Activated CD4-positive, alpha-beta memory T cell treated with anti-CD3 and anti-CD28 coated beads, Interleukin-2, amount 10 ng/mL, durations not matched to agents 7 days and 5 days (primary cell): ENCODE measurements around the gene SLC16A9. TPM values are rescaled to one million over a fixed set of nuclear protein-coding genes. Genes with fewer than 3 reads are reported as not detected.
A peak's percentile ranks its signal among the peaks of the same experiment; 100 is the strongest.
"Not testable (repeated sequence)": the region's sequence is repeated elsewhere in the genome, so short reads cannot be mapped to it uniquely, and the experiment has no call there.

Experiments used
- CTCF ChIA-PET: fragments of 350-600 bp; sonication (Branson Sonifier 250); formaldehyde crosslinking; loops from one replicate; lab custom pipeline; 2021; ENCODE audit warnings: antibody characterized with exemption, inconsistent platforms; lab: Charles Lee
- POLR2A ChIA-PET: fragments of 350-600 bp; sonication (Branson Sonifier 250); formaldehyde crosslinking; loops from one replicate; lab custom pipeline; 2021; ENCODE audit warnings: antibody characterized with exemption; lab: Charles Lee
- DNase-seq: peaks from one replicate; pipeline ENCODE4 v3.0.0-alpha.2; 2020
- H3K27ac Mint-ChIP-seq: one replicate; pipeline ENCODE4 v1.8.0; 2021; ENCODE audit warnings: mild to moderate bottlenecking, mixed read lengths
- H3K27me3 Mint-ChIP-seq: one replicate; pipeline ENCODE4 v1.8.0; 2021; ENCODE audit warnings: mixed read lengths
- H3K36me3 Mint-ChIP-seq: one replicate; pipeline ENCODE4 v1.8.0; 2021; ENCODE audit warnings: low read depth, mixed read lengths
- H3K4me1 Mint-ChIP-seq: one replicate; pipeline ENCODE4 v1.8.0; 2021; ENCODE audit warnings: mixed read lengths
- H3K4me3 Mint-ChIP-seq: one replicate; pipeline ENCODE4 v1.8.0; 2021; ENCODE audit warnings: mild to moderate bottlenecking, mixed read lengths
- H3K9me3 Mint-ChIP-seq: one replicate; pipeline ENCODE4 v1.8.0; 2021; ENCODE audit warnings: mixed read lengths
- total RNA-seq, 2 experiments: library from RNA; stranded (reverse); gene quantifications; one replicate each; pipeline ENCODE4 v1.2.3, GENCODE V29; 2021

The SLC16A9 gene, protein sequence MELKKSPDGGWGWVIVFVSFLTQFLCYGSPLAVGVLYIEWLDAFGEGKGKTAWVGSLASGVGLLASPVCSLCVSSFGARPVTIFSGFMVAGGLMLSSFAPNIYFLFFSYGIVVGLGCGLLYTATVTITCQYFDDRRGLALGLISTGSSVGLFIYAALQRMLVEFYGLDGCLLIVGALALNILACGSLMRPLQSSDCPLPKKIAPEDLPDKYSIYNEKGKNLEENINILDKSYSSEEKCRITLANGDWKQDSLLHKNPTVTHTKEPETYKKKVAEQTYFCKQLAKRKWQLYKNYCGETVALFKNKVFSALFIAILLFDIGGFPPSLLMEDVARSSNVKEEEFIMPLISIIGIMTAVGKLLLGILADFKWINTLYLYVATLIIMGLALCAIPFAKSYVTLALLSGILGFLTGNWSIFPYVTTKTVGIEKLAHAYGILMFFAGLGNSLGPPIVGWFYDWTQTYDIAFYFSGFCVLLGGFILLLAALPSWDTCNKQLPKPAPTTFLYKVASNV
- total RNA-seq: under 1 TPM; 0.48 to 0.58 TPM

GRCh38 chr10:59709395-59710125 is at the start of gene SLC16A9:
SLC16A9 (minus strand) TSS chr10:59709850; CDS start chr10:59684291, 25,559 bp downstream.
- POLR2A ChIA-PET: interaction anchor here (0.7 to 0.8 kb wide), 2 partner anchors 56 to 178 kb away, joined by 3 to 4 read pairs; no protein-coding TSS in a partner anchor
- H3K27ac Mint-ChIP-seq: no peak within 1 kb of the TSS
- H3K36me3 Mint-ChIP-seq: no peaks in the 10 kb centered on the region
- H3K27me3 Mint-ChIP-seq: peaks cover 68% of the 10 kb centered on the region
- DNase-seq: peak; percentile 58
- CTCF ChIA-PET: interaction anchor here (1.1 to 1.7 kb wide), 4 partner anchors 30 to 99 kb away, joined by 3 to 5 read pairs (median 4); no protein-coding TSS in a partner anchor
- peaks cover 7% of the 10 kb centered on the region for H3K4me1 Mint-ChIP-seq
- H3K4me3 Mint-ChIP-seq: peak within 1 kb of the TSS; percentile 64
- H3K9me3 Mint-ChIP-seq: no peaks in the 10 kb centered on the region

DNA sequence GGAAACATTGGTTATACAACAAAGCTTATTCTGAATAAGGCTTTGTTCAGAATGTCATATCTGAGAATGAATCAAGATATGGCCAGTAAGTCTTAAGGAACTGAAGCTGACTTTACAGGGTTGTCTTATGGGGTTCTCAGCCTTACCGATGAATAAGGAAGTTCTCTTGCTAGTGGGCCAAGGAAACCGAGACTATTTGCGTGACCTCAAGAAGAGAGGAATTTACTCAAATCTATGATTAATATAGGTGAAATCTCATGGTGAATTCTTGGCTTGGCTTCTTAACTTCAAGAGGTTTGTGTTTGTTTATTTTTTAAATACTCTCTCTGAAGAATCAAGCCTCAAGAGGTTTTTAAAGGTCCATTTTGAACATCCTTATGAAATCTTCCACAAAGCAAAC is 48.3 kb upstream of the SLC16A9 start:
- ChIA-PET POLR2A (no interaction called here), CTCF (no interaction called here)
- no peak for DNase-seq
- no peaks in the 10 kb centered on the region for H3K4me1 Mint-ChIP-seq
- H3K27ac Mint-ChIP-seq: no peak overlapping the region
- H3K9me3 Mint-ChIP-seq: no peaks in the 10 kb centered on the region
- H3K27me3 Mint-ChIP-seq: no peaks in the 10 kb centered on the region
- no peak overlapping the region for H3K4me3 Mint-ChIP-seq
- no peaks in the 10 kb centered on the region for H3K36me3 Mint-ChIP-seq

DNA sequence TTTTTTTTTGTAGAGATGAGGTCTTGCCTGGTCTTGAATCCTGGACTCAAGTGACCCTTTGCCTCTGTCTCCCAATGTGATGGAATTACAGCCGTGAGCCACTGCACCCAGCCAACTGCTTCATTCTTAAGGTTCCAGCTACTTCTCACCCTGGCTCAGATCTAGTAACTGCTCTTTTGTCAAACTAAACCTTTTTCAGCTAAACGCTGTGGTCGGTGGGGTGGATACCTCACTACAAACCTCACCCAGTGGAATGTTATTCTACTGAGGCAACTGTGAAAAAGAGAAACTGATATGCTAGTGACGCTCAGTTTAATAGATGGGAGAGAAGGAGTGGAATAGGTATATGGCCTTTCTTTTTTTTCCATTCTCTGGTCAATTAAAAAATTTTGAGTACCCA is 45.3 kb upstream of the SLC16A9 start:
- no peak overlapping the region for H3K4me3 Mint-ChIP-seq
- H3K27me3 Mint-ChIP-seq: peaks cover 10% of the 10 kb centered on the region
- H3K4me1 Mint-ChIP-seq: no peaks in the 10 kb centered on the region
- H3K36me3 Mint-ChIP-seq: no peaks in the 10 kb centered on the region
- DNase-seq: no peak
- CTCF ChIA-PET: no interaction called here
- no peak overlapping the region for H3K27ac Mint-ChIP-seq
- no peaks in the 10 kb centered on the region for H3K9me3 Mint-ChIP-seq
- POLR2A ChIA-PET: no interaction called here

DNA sequence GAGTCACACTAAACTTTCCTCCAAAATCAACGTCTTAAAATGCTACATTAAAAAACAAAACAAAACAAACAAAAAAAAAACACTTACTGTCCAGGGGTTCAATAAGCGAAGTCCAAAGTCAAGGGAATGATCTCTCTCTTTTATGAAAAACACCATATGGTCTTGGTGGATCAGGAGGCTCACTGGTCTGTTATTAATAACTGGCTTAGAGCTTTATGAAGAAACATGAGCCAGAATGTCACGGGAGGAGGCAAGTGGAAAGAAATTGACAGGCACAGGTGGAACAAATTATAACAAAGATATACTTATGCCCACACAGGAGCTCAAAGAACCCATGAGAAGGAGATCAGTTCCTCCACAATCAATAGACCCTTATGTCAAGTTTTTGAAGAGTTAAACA is 43.6 kb upstream of the SLC16A9 start, which contains the start of gene MRLN:
MRLN (minus strand) TSS at position 189 of the 400 bp plus-strand sequence.
- H3K27ac Mint-ChIP-seq: no peak within 1 kb of the TSS
- H3K4me3 Mint-ChIP-seq: no peak within 1 kb of the TSS
- CTCF ChIA-PET: no interaction called here
- POLR2A ChIA-PET: no interaction called here
- DNase-seq: no peak
- H3K27me3 Mint-ChIP-seq: peaks cover 10% of the 10 kb centered on the region
- no peaks in the 10 kb centered on the region for H3K36me3 Mint-ChIP-seq
- H3K4me1 Mint-ChIP-seq: no peaks in the 10 kb centered on the region
- H3K9me3 Mint-ChIP-seq: no peaks in the 10 kb centered on the region

DNA sequence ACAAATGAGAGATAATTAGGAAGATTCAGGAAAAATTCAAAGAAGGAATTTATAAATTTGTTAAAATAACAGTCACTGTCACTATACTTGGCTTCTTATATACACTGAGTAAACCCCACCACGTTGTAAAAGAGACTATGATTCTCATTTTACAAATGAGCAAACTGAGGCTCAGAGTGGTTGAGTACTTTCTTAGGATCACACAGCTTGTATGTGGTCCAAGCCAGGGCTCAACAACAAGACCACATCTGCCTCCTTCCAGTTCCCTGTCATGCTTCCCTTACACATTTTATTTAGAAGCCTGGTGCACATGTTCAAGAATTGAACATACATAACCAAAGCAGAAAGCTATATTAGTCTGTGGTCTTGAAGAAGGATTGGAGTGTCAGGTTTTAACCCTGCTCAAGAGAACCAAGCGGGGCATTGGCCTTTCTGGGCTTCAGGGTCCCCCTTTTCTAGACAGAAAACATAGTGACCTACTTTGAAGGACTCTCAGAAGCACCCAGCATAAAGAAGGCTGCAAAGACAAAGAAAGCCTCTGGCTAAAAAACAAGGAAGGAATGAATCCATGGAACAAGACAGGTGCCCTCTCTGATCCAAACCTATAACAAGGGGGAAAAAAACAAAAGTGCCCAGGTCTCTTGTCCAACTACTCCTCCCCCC is 42.8 kb upstream of the SLC16A9 start:
- Mint-ChIP-seq H3K27me3 (peaks cover 10% of the 10 kb centered on the region), H3K4me1 (no peaks in the 10 kb centered on the region), H3K36me3 (no peaks in the 10 kb centered on the region), H3K4me3 (no peak overlapping the region), H3K9me3 (no peaks in the 10 kb centered on the region), H3K27ac (no peak overlapping the region)
- no peak for DNase-seq
- ChIA-PET POLR2A (no interaction called here), CTCF (no interaction called here)

- DNase-seq: no peak
These were observed 40.7 kb upstream of the SLC16A9 start for GRCh38 chr10:59750155-59750945.

DNA sequence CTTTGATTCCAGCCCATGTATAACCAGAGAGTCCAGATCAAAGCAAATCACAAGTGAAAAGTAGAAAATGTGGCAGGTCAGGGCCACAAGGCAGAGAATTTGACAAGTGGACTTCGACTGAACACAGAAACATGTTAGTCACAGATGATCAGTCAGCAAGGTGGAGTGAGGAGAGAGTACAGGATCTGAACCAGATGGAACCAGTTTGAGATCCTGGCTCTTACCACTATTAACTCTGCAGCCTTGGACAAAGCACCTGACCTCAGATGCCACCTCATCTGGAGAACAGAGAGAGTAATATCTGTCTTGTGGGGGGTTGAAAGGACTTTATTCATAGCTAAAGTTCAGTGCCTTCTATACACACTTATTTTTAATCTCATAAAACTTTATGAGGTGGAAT is 39.2 kb upstream of the SLC16A9 start:
- H3K36me3 Mint-ChIP-seq: no peaks in the 10 kb centered on the region
- no peak for DNase-seq
- POLR2A ChIA-PET: no interaction called here
- CTCF ChIA-PET: no interaction called here
- H3K4me1 Mint-ChIP-seq: no peaks in the 10 kb centered on the region
- no peak overlapping the region for H3K27ac Mint-ChIP-seq
- H3K9me3 Mint-ChIP-seq: peaks cover 2% of the 10 kb centered on the region
- no peak overlapping the region for H3K4me3 Mint-ChIP-seq
- H3K27me3 Mint-ChIP-seq: peaks cover 12% of the 10 kb centered on the region

More at GRCh38 chr10:59750155-59750945, 40.7 kb upstream of the SLC16A9 start:
- ChIA-PET POLR2A (no interaction called here), CTCF (no interaction called here)
- no peaks in the 10 kb centered on the region for H3K9me3 Mint-ChIP-seq
- no peaks in the 10 kb centered on the region for H3K36me3 Mint-ChIP-seq
- H3K4me1 Mint-ChIP-seq: no peaks in the 10 kb centered on the region
- no peak overlapping the region for H3K27ac Mint-ChIP-seq
- no peak overlapping the region for H3K4me3 Mint-ChIP-seq
- peaks cover 12% of the 10 kb centered on the region for H3K27me3 Mint-ChIP-seq

- H3K4me3 Mint-ChIP-seq: no peak overlapping the region
- ChIA-PET POLR2A (no interaction called here), CTCF (no interaction called here)
- no peak for DNase-seq
- peaks cover 2% of the 10 kb centered on the region for H3K9me3 Mint-ChIP-seq
- no peak overlapping the region for H3K27ac Mint-ChIP-seq
- H3K27me3 Mint-ChIP-seq: peaks cover 2% of the 10 kb centered on the region
- no peaks in the 10 kb centered on the region for H3K36me3 Mint-ChIP-seq
- no peaks in the 10 kb centered on the region for H3K4me1 Mint-ChIP-seq
These were observed 35.6 kb upstream of the SLC16A9 start for GRCh38 chr10:59745163-59745650.

DNA sequence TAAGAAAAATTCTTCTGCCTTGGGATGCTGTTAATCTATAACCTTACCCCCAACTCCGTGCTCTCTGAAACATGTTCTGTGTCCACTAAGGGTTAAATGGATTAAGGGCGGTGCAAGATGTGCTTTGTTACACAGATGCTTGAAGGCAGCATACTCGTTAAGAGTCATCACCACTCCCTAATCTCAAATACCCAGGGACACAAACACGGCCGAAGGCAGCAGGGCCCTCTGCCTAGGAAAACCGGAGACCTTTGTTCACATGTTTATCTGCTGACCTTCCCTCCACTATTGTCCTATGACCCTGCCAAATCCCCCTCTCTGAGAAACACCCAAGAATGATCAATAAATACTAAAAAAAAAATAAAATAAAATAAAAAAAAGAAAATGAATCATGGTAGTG is 35.1 kb upstream of the SLC16A9 start:
- H3K27ac Mint-ChIP-seq, H3K27me3 Mint-ChIP-seq, CTCF ChIA-PET, H3K4me1 Mint-ChIP-seq, DNase-seq, POLR2A ChIA-PET, H3K9me3 Mint-ChIP-seq, H3K36me3 Mint-ChIP-seq, H3K4me3 Mint-ChIP-seq: not testable (repeated sequence)

GRCh38 chr10:59744156-59744555 is 34.5 kb upstream of the SLC16A9 start:
- POLR2A ChIA-PET, H3K27ac Mint-ChIP-seq: not testable (repeated sequence)

DNA sequence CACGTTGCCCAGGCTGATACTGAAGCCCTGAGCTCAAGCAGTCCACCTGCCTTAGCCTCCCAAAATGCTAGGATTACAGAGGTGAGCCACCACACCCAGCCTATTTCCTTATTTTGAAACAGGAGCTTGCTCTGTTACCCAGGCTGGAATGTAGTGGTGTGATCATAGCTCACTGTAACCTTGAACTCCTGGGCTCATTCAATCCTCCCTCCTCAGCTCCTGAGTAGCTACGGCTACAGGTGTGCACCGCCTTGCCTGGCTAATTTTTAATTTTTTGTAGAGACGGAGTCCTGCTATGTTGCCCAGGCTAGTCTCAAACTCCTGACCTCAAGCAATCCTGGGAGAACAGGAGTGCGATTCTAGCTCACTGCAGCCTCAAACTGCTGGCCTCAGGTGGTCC is 31.9 kb upstream of the SLC16A9 start:
- no peak for DNase-seq
- ChIA-PET POLR2A (no interaction called here), CTCF (no interaction called here)
- peaks cover 2% of the 10 kb centered on the region for H3K9me3 Mint-ChIP-seq
- no peak overlapping the region for H3K27ac Mint-ChIP-seq
- H3K4me3 Mint-ChIP-seq: no peak overlapping the region
- no peaks in the 10 kb centered on the region for H3K4me1 Mint-ChIP-seq
- peaks cover 7% of the 10 kb centered on the region for H3K27me3 Mint-ChIP-seq
- no peaks in the 10 kb centered on the region for H3K36me3 Mint-ChIP-seq

More at GRCh38 chr10:59744156-59744555, 34.5 kb upstream of the SLC16A9 start:
- CTCF ChIA-PET, H3K9me3 Mint-ChIP-seq, H3K4me1 Mint-ChIP-seq, DNase-seq, H3K36me3 Mint-ChIP-seq, H3K4me3 Mint-ChIP-seq, H3K27me3 Mint-ChIP-seq: not testable (repeated sequence)

DNA sequence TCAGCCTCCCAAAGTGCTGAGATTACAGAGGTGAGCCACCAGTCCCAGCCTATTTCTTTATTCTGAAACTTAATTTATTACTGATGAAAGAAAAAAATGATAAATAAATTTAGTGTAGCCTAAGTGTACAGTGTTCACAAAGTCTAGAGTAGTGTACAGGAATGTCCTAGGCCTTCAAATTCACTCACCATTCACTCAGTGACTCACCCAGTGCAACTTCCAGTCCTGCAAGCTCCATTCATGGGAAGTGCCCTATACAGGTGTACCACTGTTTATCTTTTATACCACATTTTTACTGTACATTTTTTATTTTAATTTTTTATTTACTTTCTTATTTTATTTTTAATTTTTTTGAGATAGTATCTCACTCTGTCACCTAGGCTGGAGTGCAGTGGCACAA is 31.4 kb upstream of the SLC16A9 start:
- CTCF ChIA-PET: no interaction called here
- H3K9me3 Mint-ChIP-seq: peaks cover 2% of the 10 kb centered on the region
- H3K4me1 Mint-ChIP-seq: no peaks in the 10 kb centered on the region
- H3K4me3 Mint-ChIP-seq: no peak overlapping the region
- H3K36me3 Mint-ChIP-seq: no peaks in the 10 kb centered on the region
- no peak for DNase-seq
- POLR2A ChIA-PET: no interaction called here
- no peak overlapping the region for H3K27ac Mint-ChIP-seq
- peaks cover 7% of the 10 kb centered on the region for H3K27me3 Mint-ChIP-seq
